Activated CD4-positive, alpha-beta T cell treated with anti-CD3 and anti-CD28 coated beads, Interleukin-2, amount 50 U/mL, for 1 hour (primary cell): ENCODE data around the gene FLT3.

Experiments used
- DNase-seq: peaks from one replicate; pipeline ENCODE4 v3.0.0-alpha.2; 2020

FLT3 gene

DNA sequence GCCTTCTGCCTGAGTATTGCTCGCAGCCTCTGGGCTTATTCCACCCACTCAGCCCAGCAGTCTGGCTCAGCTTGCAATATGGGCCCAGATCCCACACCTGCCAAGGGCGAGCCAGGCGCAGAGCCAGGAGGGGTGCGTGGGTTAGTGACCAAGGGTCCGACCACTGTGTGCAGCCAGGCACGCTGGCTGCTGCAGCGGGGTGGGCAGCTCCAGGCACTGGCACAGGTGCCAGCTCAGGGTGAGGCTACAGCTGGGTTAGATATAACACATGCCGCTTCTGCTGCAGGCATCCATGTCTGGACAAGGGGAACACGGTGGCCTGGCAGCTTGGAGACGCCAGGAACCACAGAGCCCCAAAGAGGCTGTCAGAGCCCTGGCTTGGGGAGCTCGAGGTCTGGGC is 99.3 kb downstream of the FLT3 start:
- DNase-seq, result no peak

- DNase-seq, result no peak
Observed at GRCh38 chr13:28000567-28000966, 99.8 kb downstream of the FLT3 start.

DNA sequence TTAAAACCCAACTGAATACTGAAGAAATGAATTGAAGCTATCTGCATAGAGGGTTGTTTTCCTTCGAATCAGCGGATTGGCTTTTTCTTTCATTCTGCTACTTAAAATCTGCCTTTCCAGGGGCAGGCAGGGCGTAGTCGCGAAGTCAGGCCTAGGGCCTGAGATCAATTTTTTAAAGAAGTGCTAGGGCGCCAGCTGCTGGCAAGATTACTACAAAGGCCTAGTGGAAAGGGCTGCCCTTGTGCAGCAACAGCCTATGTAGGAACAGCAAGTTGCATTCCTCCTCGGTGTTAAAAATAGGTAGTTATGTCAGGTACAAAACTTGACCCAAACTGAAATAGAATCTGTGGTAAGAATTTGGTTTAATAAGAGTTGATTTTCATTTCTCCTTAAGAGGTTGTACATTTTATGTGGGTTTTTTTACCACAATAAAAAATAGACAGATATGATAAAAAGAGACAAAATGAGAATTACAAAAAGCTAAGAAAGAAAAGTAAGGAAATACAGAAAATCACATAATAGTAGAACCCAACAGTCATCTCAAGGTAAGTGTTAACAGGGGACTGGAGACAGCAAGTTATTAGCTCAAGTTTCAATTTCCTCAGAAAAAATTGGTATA is 102.4 kb downstream of the FLT3 start:
- no peak for DNase-seq

DNA sequence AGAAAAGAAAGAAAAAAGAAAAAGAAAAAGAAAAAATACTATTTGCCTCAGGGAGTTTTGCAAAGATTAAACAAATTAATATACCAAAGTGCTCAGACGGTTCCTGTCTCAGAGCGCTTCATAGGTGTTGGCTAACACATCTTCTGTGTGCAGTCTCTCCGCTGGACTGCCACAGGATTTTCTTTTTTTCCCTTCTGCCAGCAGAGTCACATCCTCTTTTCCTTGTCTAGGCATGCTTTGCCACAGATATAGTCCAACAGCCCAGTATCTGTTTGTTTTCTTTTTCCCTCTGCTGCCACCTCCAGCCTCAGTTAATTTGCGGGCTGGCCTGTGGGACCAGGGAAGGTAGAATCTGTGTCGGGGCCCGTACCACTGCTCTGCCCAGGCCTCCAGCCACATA is 108.5 kb downstream of the FLT3 start:
- no peak for DNase-seq

GRCh38 chr13:27988520-27988919 is 111.9 kb downstream of the FLT3 start, which contains the start of gene URAD:
TSS of gene URAD (minus strand) at chr13:27988693. CDS start at chr13:27988637, 56 bp downstream.
- no peak for DNase-seq

- no peak for DNase-seq
Observed at GRCh38 chr13:27985600-27985999, 114.8 kb downstream of the FLT3 start.

GRCh38 chr13:27982361-27982760 is 118.0 kb downstream of the FLT3 start:
- no peak for DNase-seq

DNA sequence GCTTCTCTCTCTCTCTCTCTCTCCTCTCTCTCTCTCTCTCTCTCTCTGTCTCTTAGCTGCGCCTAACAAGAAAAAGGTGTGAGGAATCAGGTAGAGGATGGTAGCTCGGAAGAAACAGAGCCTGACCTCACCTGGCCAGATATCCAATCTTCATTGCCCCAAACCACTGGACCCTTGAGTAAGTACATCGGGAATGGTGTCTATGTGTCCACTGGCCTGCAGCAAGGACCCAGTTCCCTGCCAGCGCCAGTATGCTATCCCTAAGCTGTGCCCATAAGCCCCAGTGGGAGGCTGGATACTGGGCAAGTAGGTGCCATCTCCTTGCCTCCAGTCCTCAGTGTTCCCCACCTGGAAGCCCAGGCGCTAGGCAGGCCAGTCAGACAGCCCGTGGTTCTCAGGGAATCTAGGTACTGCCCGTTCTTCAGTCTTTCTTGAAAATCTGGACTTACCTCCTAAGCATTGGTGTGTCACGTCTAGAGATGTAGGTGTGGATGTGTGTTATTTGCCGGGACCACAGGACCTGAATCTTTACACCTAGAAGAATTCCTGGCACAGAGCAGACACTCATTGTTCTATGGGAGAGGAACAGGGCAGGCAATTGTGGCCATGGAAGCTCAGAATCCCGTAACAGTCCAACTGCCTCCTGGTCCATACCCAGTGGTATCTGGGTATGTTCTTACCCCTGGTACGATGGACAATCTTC is 119.2 kb downstream of the FLT3 start:
- DNase-seq, result no peak

DNA sequence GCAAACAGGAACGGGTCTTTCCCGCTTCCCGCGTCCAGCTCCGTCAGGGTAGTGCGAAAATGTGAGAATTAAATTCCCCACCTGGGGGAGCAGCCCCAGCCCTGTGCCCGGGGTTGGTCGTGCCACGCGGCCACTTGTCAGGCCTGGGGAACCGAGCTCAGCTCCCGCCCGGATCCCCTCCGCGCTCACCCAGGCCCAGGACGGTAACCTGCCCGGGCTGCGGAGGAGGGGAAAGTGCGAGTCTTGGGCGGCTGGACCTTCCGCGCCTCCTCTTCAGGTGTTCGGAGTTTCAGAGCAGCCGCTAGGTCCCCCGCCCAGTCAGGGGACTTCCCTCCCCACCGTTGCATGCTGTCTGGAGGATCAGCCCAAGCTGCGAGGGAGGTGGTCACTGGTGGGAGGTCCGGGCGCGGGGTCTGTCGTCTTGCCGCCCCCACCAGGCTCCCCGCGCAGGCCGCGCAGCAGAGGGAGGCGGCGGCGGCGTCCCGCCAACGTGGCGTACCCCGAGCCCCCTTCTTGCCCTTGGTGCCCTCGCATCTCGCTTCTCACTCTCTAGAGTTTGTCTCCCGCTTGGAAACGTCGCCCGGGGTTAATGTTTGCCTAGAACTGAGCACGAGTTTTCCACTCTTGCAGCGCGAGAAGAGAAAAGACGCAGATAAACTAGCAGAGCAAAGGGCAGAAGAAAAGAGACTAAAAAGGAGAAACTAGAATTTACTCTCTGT is 119.9 kb downstream of the FLT3 start:
- DNase-seq, result no peak

- no peak for DNase-seq
Observed at GRCh38 chr13:27979765-27980279, 120.6 kb downstream of the FLT3 start.

GRCh38 chr13:27979001-27979643 is 121.3 kb downstream of the FLT3 start:
- no peak for DNase-seq

- no peak for DNase-seq
Observed at GRCh38 chr13:27978301-27978968, 121.9 kb downstream of the FLT3 start.

DNA sequence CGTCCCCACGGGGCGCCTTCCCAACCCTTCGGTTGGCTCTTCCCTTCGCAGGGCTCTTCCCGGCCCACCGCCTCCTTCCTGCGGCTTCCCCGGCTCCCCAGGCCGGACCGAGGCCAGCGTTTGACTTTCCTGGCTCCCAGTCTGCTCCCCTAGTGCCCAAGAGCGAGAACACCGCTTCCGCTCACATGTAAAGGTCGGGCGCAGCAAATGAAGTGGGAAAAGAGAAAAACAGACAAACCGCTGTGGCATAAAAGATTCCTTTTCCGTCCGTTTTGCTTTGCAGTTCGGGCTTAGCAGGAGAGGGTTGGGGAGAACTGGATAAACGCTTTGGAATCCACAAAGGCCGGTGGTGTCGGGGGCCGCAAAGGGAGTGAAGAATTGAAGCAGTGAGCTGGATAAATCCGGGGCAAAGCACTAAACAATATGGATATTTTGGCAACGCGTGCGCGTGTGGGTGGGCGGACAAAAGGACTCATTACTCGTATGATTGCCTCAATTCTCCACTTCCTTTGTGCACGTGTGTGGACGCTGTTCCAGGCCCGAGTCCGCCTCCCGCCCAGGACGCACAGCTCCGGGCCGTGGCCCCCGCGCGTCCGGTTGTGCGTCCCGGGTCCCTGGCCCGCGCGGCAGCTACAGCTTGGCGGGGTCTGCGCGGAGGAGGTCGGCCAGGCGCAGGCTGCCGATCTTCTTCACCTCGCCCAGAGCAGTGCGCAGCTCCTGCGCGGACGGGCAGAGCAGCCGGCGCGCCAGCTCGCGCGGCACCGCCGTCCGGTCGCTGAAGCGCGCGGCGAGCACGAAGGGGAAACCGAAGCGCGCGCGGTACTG is 122.7 kb downstream of the FLT3 start:
- DNase-seq, result no peak

DNA sequence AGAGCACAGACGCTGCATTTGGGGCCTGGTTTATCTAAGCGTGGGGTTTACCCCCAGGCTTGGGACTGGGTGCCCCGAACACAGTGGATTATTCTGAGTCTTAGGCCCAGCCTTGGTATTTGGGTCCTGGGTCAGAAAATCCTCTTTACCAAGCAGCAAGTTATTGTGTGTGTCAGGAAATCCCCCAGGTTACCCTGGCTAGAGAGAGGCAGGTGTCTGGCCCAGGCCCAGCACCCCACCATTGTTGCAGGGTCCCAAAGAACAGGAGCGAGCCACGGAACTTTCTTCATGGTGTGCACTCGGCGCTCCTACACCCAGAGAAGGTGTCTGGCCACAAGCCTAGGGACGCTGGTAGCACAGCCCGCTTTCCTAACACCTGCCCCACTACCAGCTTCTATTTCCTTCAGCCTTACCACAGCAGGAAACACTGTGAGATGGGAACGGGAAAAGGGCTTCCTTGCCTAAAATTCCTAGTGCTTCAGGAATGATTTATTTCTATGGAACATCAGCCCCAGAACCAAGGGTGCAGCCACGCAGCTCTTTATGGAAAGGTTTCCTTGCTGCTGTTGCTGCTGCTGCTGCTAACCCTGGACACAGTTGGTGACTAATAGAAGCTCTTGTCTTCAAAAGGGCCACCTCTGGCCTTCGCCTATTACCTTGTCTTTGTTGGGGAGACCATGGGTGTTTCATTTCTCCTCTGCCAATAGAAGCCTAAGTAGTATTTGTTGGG is 123.8 kb downstream of the FLT3 start:
- no peak for DNase-seq

DNA sequence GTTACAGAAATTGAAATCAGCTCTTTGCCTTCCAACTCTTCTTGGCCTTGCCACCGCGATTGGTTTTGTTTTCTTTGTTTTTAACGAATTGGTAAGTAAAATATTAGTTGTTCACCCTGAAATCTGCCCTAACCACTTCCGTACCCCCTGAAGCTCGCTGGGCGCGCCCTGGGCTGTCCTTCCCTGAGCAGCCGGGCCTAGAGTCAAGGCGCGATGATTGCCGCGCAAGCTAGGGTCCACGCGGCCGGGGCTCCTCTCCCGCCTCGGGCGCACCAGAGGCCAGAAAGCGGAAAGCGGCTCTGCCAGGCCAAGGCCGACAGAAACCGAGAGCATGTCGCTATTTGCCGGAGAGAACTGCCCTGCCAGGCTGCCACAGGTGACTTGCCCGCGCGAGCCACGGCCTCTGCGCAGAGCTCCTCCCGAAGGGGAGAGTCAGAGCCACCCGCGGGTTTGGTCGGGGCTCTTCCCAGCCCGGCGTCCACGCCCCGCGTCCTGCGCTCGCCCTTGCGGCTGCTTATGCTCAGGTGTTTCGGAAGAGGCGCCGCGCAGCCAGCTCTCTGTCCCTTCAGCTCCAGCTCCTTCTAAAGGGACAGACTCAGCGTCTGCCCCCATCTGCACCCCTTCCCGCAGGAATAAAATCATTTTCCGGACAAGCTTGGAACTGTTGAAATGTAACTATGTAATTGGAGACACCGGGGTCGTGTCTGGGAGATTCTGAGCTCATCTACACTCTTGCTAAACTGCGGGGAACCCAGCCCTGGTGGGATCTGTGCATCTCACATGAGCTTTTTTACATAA is 124.6 kb downstream of the FLT3 start:
- no peak for DNase-seq

- no peak for DNase-seq
Observed at GRCh38 chr13:27973961-27974662, 126.3 kb downstream of the FLT3 start.

GRCh38 chr13:27973291-27973690 is 127.1 kb downstream of the FLT3 start:
- DNase-seq, result no peak

- DNase-seq, result no peak
Observed at GRCh38 chr13:27972478-27972820, 127.9 kb downstream of the FLT3 start.

GRCh38 chr13:27971776-27972477 is 128.4 kb downstream of the FLT3 start:
- no peak for DNase-seq
